MM.1S (cell line): ENCODE results near the gene SPOCK1.

Experiments
- EZH2 ChIP-seq: fragments of 300-600 bp; sonication (generic); optimal IDR thresholded peaks from 2 replicates; pipeline ENCODE3; 2017; ENCODE audit warnings: low read depth, mild to moderate bottlenecking, antibody characterized with exemption, low read length, mixed read lengths
- TF ChIP-seq, protein P1 (sequence below): fragments of 300-600 bp; sonication (generic); IDR thresholded peaks from 2 replicates; pipeline ENCODE4 v1.5.1; 2016; ENCODE audit warnings: antibody characterized with exemption, low read length, mixed read lengths

DNA sequence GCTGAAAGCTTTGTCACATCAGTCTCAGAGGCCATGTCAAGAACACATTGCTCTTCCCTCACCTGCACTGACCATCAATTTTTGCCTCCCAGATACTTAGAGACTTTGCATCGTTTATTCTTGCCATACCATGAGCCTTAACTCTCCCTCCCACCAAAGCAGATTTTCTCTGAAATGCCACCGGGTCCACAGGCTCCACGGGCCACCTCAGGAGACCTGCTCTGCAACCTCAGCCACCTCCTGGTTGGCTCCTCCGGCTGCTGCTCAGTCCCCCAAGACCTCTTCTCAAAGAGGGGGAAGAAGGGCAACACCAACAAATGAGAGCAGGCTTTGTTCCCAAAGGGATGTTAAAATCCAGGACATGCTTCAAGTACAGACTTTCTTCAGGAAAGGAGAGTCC is 400.5 kb downstream of the SPOCK1 start:
- TF ChIP-seq, protein P1, sequence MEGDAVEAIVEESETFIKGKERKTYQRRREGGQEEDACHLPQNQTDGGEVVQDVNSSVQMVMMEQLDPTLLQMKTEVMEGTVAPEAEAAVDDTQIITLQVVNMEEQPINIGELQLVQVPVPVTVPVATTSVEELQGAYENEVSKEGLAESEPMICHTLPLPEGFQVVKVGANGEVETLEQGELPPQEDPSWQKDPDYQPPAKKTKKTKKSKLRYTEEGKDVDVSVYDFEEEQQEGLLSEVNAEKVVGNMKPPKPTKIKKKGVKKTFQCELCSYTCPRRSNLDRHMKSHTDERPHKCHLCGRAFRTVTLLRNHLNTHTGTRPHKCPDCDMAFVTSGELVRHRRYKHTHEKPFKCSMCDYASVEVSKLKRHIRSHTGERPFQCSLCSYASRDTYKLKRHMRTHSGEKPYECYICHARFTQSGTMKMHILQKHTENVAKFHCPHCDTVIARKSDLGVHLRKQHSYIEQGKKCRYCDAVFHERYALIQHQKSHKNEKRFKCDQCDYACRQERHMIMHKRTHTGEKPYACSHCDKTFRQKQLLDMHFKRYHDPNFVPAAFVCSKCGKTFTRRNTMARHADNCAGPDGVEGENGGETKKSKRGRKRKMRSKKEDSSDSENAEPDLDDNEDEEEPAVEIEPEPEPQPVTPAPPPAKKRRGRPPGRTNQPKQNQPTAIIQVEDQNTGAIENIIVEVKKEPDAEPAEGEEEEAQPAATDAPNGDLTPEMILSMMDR = no peak
- no peak for TF ChIP-seq EZH2
